Kidney capillary endothelial cell (primary cell): ENCODE data around the gene TACC2.
"Not testable (repeated sequence)": the region's sequence is repeated elsewhere in the genome, so short reads cannot be mapped to it uniquely, and the experiment has no call there.

Source experiments
- DNase-seq: peaks from one replicate; pipeline ENCODE4 v3.0.0-alpha.2; 2018; ENCODE audit warnings: low spot score

Gene TACC2

GRCh38 chr10:122057841-122058413 is 69.0 kb downstream of the TACC2 start:
- no peak for DNase-seq

GRCh38 chr10:122060250-122060649 is 71.3 kb downstream of the TACC2 start:
- no peak for DNase-seq

GRCh38 chr10:122062831-122063674 is 74.1 kb downstream of the TACC2 start:
- peak; percentile 67 for DNase-seq

- not testable (repeated sequence) for DNase-seq
These were observed 77.5 kb downstream of the TACC2 start for GRCh38 chr10:122066337-122066939.

GRCh38 chr10:122068844-122069243 is 79.9 kb downstream of the TACC2 start:
- no peak for DNase-seq

- no peak for DNase-seq
These were observed 83.5 kb downstream of the TACC2 start for GRCh38 chr10:122072491-122072890.

GRCh38 chr10:122073508-122073907 is 84.5 kb downstream of the TACC2 start:
- DNase-seq: no peak

- no peak for DNase-seq
These were observed 86.2 kb downstream of the TACC2 start for GRCh38 chr10:122075171-122075570.

GRCh38 chr10:122075876-122076275 is 86.9 kb downstream of the TACC2 start:
- DNase-seq: not testable (repeated sequence)

- DNase-seq: no peak
These were observed 88.4 kb downstream of the TACC2 start for GRCh38 chr10:122077311-122077875.

GRCh38 chr10:122078326-122078725 is 89.4 kb downstream of the TACC2 start:
- DNase-seq: no peak

- no peak for DNase-seq
These were observed 90.2 kb downstream of the TACC2 start for GRCh38 chr10:122078965-122079795.

GRCh38 chr10:122082616-122083477 is 93.9 kb downstream of the TACC2 start:
- DNase-seq: no peak

- DNase-seq: no peak
These were observed 94.6 kb downstream of the TACC2 start for GRCh38 chr10:122083478-122084025.

- DNase-seq: no peak
These were observed 95.5 kb downstream of the TACC2 start for GRCh38 chr10:122084286-122085041.

GRCh38 chr10:122085423-122085911 is 96.5 kb downstream of the TACC2 start:
- DNase-seq: no peak

- no peak for DNase-seq
These were observed 97.7 kb downstream of the TACC2 start for GRCh38 chr10:122086416-122087240.

- DNase-seq: no peak
These were observed 98.5 kb downstream of the TACC2 start for GRCh38 chr10:122087436-122087835.
